OCI-LY1 (cell line): ENCODE measurements around the gene LRRC63.

Experiments
- H2AFZ ChIP-seq: fragments of 200-600 bp; sonication (generic), shearing (Covaris generic); 2 replicates; pipeline ENCODE4 v1.6.0; 2014; ENCODE audit warnings: antibody characterized with exemption, mild to moderate bottlenecking, low read length
- H3F3A ChIP-seq: fragments of 200-600 bp; sonication (generic), shearing (Covaris generic); 2 replicates; pipeline ENCODE4 v1.6.0; 2014; ENCODE audit warnings: mild to moderate bottlenecking, antibody characterized with exemption, low read length, moderate library complexity; ENCODE audit not compliant: insufficient read depth
- H3K27ac ChIP-seq: fragments of 200-600 bp; sonication (generic); 2 replicates; pipeline ENCODE4 v1.5.1; 2014; ENCODE audit warnings: low read length, mixed run types, mild to moderate bottlenecking, low read depth; ENCODE audit not compliant: poor library complexity, severe bottlenecking
- H3K27me3 ChIP-seq: fragments of 200-600 bp; sonication (generic); 2 replicates; pipeline ENCODE4 v1.6.0; 2014; ENCODE audit warnings: antibody characterized with exemption, mild to moderate bottlenecking, low read length, moderate library complexity; ENCODE audit not compliant: insufficient read depth
- H3K36me3 ChIP-seq: fragments of 200-600 bp; sonication (generic); 2 replicates; pipeline ENCODE4 v1.6.1; 2014; ENCODE audit warnings: mild to moderate bottlenecking, antibody characterized with exemption, low read length, moderate library complexity, mixed read lengths; ENCODE audit not compliant: insufficient read depth
- H3K4me1 ChIP-seq: fragments of 200-600 bp; sonication (generic); 2 replicates; pipeline ENCODE4 v1.5.1; 2014; ENCODE audit warnings: mild to moderate bottlenecking, low read length, moderate library complexity; ENCODE audit not compliant: insufficient read depth, severe bottlenecking
- H3K4me2 ChIP-seq: fragments of 200-600 bp; sonication (generic), shearing (Covaris generic); 2 replicates; pipeline ENCODE4 v1.6.1; 2014; ENCODE audit warnings: low read length
- H3K4me3 ChIP-seq: fragments of 200-600 bp; sonication (generic); 2 replicates; pipeline ENCODE4 v1.5.1; 2014; ENCODE audit warnings: low read length, low read depth, mild to moderate bottlenecking, mixed read lengths; ENCODE audit not compliant: poor library complexity, severe bottlenecking
- H3K79me2 ChIP-seq: fragments of 200-600 bp; shearing (Covaris generic); 2 replicates; pipeline ENCODE4 v1.6.1; 2016; ENCODE audit warnings: mixed run types, low read length, mixed read lengths; ENCODE audit not compliant: insufficient read depth
- H3K9ac ChIP-seq: fragments of 200-600 bp; sonication (generic), shearing (Covaris generic); 2 replicates; pipeline ENCODE4 v1.6.1; 2014; ENCODE audit warnings: mild to moderate bottlenecking, low read length, mixed read lengths
- H3K9me2 ChIP-seq: fragments of 200-600 bp; sonication (generic), shearing (Covaris generic); 2 replicates; pipeline ENCODE4 v1.6.1; 2014; ENCODE audit warnings: low read depth, mild to moderate bottlenecking, low read length, mixed read lengths
- H3K9me3 ChIP-seq: fragments of 200-600 bp; shearing (Covaris generic); 2 replicates; pipeline ENCODE4 v1.6.1; 2014; ENCODE audit warnings: low read length, mixed read lengths
- H4K20me1 ChIP-seq: fragments of 200-600 bp; sonication (generic), shearing (Covaris generic); 2 replicates; pipeline ENCODE4 v1.6.0; 2016; ENCODE audit warnings: mild to moderate bottlenecking, low read length; ENCODE audit not compliant: insufficient read depth
- CTCF ChIP-seq: fragments of 200-600 bp; sonication (generic), shearing (Covaris generic); IDR thresholded peaks from 2 replicates; pipeline ENCODE4 v1.5.1; 2017; ENCODE audit warnings: mild to moderate bottlenecking, antibody characterized with exemption, low read length, moderate library complexity, mixed read lengths
- EZH2 ChIP-seq: fragments of 200-600 bp; sonication (generic), shearing (Covaris generic); IDR thresholded peaks from 2 replicates; pipeline ENCODE4 v1.8.0; 2017; ENCODE audit warnings: borderline replicate concordance, mixed run types, mild to moderate bottlenecking, antibody characterized with exemption, low read length, moderate library complexity, mixed read lengths

LRRC63 gene

GRCh38 chr13:46202188-46202795, 9.4 kb upstream of the LRRC63 start:
- Histone ChIP-seq H2AFZ (no peak overlapping the region), H4K20me1 (no peaks in the 10 kb centered on the region), H3F3A (no peaks in the 10 kb centered on the region), H3K79me2 (no peaks in the 10 kb centered on the region), H3K4me2 (no peak overlapping the region), H3K36me3 (no peaks in the 10 kb centered on the region), H3K27me3 (no peaks in the 10 kb centered on the region), H3K4me3 (no peak overlapping the region), H3K27ac (no peak overlapping the region), H3K4me1 (peaks cover 7% of the 10 kb centered on the region), H3K9me2 (no peaks in the 10 kb centered on the region), H3K9ac (no peak overlapping the region), H3K9me3 (no peaks in the 10 kb centered on the region)
- TF ChIP-seq CTCF = no peak
- no peak for TF ChIP-seq EZH2

- TF ChIP-seq CTCF (no peak), EZH2 (no peak)
- no peaks in the 10 kb centered on the region for H4K20me1 ChIP-seq
- H3K4me3 ChIP-seq = no peak overlapping the region
- H3K9me3 ChIP-seq = no peaks in the 10 kb centered on the region
- no peaks in the 10 kb centered on the region for H3K27me3 ChIP-seq
- peaks cover 7% of the 10 kb centered on the region for H3K4me1 ChIP-seq
- no peaks in the 10 kb centered on the region for H3F3A ChIP-seq
- H3K9ac ChIP-seq = no peak overlapping the region
- no peaks in the 10 kb centered on the region for H3K79me2 ChIP-seq
- no peak overlapping the region for H2AFZ ChIP-seq
- H3K27ac ChIP-seq = no peak overlapping the region
- no peaks in the 10 kb centered on the region for H3K36me3 ChIP-seq
- H3K4me2 ChIP-seq = no peak overlapping the region
- H3K9me2 ChIP-seq = no peaks in the 10 kb centered on the region
Observed at GRCh38 chr13:46202966-46203365, 8.8 kb upstream of the LRRC63 start.

GRCh38 chr13:46206143-46206542, 5.6 kb upstream of the LRRC63 start:
- no peaks in the 10 kb centered on the region for H3F3A ChIP-seq
- H4K20me1 ChIP-seq = no peaks in the 10 kb centered on the region
- H3K79me2 ChIP-seq = no peaks in the 10 kb centered on the region
- H3K27ac ChIP-seq = no peak overlapping the region
- TF ChIP-seq EZH2 (no peak), CTCF (no peak)
- no peak overlapping the region for H3K4me2 ChIP-seq
- H2AFZ ChIP-seq = no peak overlapping the region
- no peaks in the 10 kb centered on the region for H3K9me3 ChIP-seq
- peaks cover 5% of the 10 kb centered on the region for H3K4me1 ChIP-seq
- H3K9ac ChIP-seq = no peak overlapping the region
- H3K9me2 ChIP-seq = no peaks in the 10 kb centered on the region
- H3K4me3 ChIP-seq = no peak overlapping the region
- H3K27me3 ChIP-seq = no peaks in the 10 kb centered on the region
- no peaks in the 10 kb centered on the region for H3K36me3 ChIP-seq
